HCT116 (cell line): Measurements from ENCODE around the gene FBXL4. TPM values are rescaled to one million over a fixed set of nuclear protein-coding genes. Genes with fewer than 3 reads are reported as not detected.

Experiments used
- ATAC-seq: fragments of 200-7000 bp; cut with Tn5 transposase; 2 replicates; pipeline ENCODE4 v1.9.1; 2020; ENCODE audit warnings: mild to moderate bottlenecking, moderate library complexity
- BruUV-seq: library from RNA; stranded (reverse); fragments of 400-500 nt; replicated peaks from 2 replicates; lab custom pipeline; 2021; lab: Mats Ljungman, UMichigan
- CTCF ChIA-PET: fragments of 300-600 bp; sonication (Branson Sonifier 250); formaldehyde crosslinking; loops from one replicate; lab custom pipeline; 2021; ENCODE audit warnings: antibody characterized with exemption; lab: Charles Lee
- POLR2A ChIA-PET: fragments of 300-600, 350-600 bp; sonication (Branson Sonifier 250); formaldehyde crosslinking; loops from one replicate; lab custom pipeline; 2021; ENCODE audit warnings: antibody characterized with exemption; lab: Charles Lee
- RAD21 ChIA-PET, 2 experiments: fragments of 300-600 bp; sonication (Branson Sonifier 250); formaldehyde crosslinking; loops; one replicate each; lab custom pipeline; 2023; ENCODE audit warnings: low total read pairs in 2 of 2; ENCODE audit not compliant: uncharacterized antibody in 2 of 2, unreplicated experiment in 2 of 2, low non-redundant PET in 1 of 2; lab: Charles Lee
- DNase-seq: peaks from one replicate; pipeline ENCODE4 v3.0.0-alpha.2; 2010; ENCODE audit warnings: low read depth, low spot score
- H2AFZ ChIP-seq: fragments of 200-600 bp; shearing (Covaris generic), sonication (generic); 2 replicates; pipeline ENCODE4 v1.6.1; 2017; ENCODE audit warnings: low read depth, mixed run types, mixed read lengths, antibody characterized with exemption, low read length; ENCODE audit not compliant: poor library complexity, severe bottlenecking
- H3K27ac ChIP-seq: 2 replicates; pipeline ENCODE4 v1.5.1; 2012; ENCODE audit warnings: low read depth, low read length
- H3K27me3 ChIP-seq: fragments of 200-600 bp; sonication (generic); 2 replicates; pipeline ENCODE4 v1.6.1; 2016; ENCODE audit warnings: mixed run types, low read length, mixed read lengths; ENCODE audit not compliant: insufficient read depth
- H3K36me3 ChIP-seq, 2 experiments: fragments of 200-500 bp in 1 of 2; fragments of 200-600 bp in 1 of 2; sonication (Bioruptor generic) in 1 of 2; sonication (generic) in 1 of 2; 2 replicates each; pipeline versions ENCODE4 v1.5.1 to v1.6.1; 2014 to 2016; ENCODE audit warnings: low read length in 2 of 2, inconsistent platforms in 1 of 2, mixed read lengths in 1 of 2, mixed run types in 1 of 2; ENCODE audit not compliant: insufficient read depth in 2 of 2, control insufficient read depth in 1 of 2
- H3K4me1 ChIP-seq, 2 experiments: fragments of 200-600 bp in 1 of 2; sonication (generic) in 1 of 2; 2 replicates each; pipeline versions ENCODE4 v1.5.1 to v1.6.1; 2012 to 2017; ENCODE audit warnings: low read length in 2 of 2, inconsistent platforms in 1 of 2, mild to moderate bottlenecking in 1 of 2, mixed read lengths in 1 of 2, mixed run types in 1 of 2, moderate library complexity in 1 of 2; ENCODE audit not compliant: insufficient read depth in 2 of 2, control insufficient read depth in 1 of 2
- H3K4me2 ChIP-seq: fragments of 200-600 bp; sonication (generic); 2 replicates; pipeline ENCODE4 v1.6.1; 2017; ENCODE audit warnings: mixed run types, low read length, mixed read lengths
- H3K4me3 ChIP-seq, 2 experiments: fragments of 200-600 bp in 1 of 2; sonication (generic) in 1 of 2; replicated peaks in 1 of 2; 2 replicates each; pipeline ENCODE4 v1.5.1; 2011 to 2016; ENCODE audit warnings: low read length in 2 of 2, control low read depth in 1 of 2, low read depth in 1 of 2, mild to moderate bottlenecking in 1 of 2, mixed read lengths in 1 of 2, mixed run types in 1 of 2
- H3K79me2 ChIP-seq: fragments of 200-600 bp; sonication (generic); 2 replicates; pipeline ENCODE4 v1.6.1; 2017; ENCODE audit warnings: mild to moderate bottlenecking, mixed run types, low read length, moderate library complexity, mixed read lengths; ENCODE audit not compliant: insufficient read depth
- H3K9ac ChIP-seq: fragments of 200-600 bp; sonication (generic); 2 replicates; pipeline ENCODE4 v1.6.1; 2016; ENCODE audit warnings: low read length, mixed read lengths
- H3K9me2 ChIP-seq: fragments of 200-600 bp; sonication (generic), shearing (Covaris generic); 2 replicates; pipeline ENCODE4 v1.6.1; 2017; ENCODE audit warnings: mixed run types, mild to moderate bottlenecking, moderate library complexity; ENCODE audit not compliant: insufficient read depth
- H3K9me3 ChIP-seq, 2 experiments: fragments of 200-500 bp in 1 of 2; fragments of 200-600 bp in 1 of 2; sonication (Bioruptor generic) in 1 of 2; sonication (generic) in 1 of 2; 2 replicates each; pipeline ENCODE4 v1.6.1; 2014 to 2017; ENCODE audit warnings: low read length in 2 of 2, mixed read lengths in 2 of 2, inconsistent platforms in 1 of 2, low read depth in 1 of 2, mild to moderate bottlenecking in 1 of 2, mixed run types in 1 of 2, moderate library complexity in 1 of 2; ENCODE audit not compliant: control insufficient read depth in 1 of 2, insufficient read depth in 1 of 2
- H4K20me1 ChIP-seq: fragments of 200-600 bp; sonication (generic), shearing (Covaris generic); 2 replicates; pipeline ENCODE4 v1.6.1; 2017; ENCODE audit warnings: mixed run types, mild to moderate bottlenecking, moderate library complexity; ENCODE audit not compliant: insufficient read depth
- CBX3 ChIP-seq: IDR thresholded peaks from 2 replicates; pipeline ENCODE4 v1.6.1; 2012; ENCODE audit warnings: low read depth
- EGR1 ChIP-seq: IDR thresholded peaks from 2 replicates; pipeline ENCODE4 v1.6.1; 2012; ENCODE audit warnings: low read depth
- EZH2 ChIP-seq: fragments of 200-600 bp; sonication (generic); IDR thresholded peaks from 2 replicates; pipeline ENCODE4 v1.6.1; 2017; ENCODE audit warnings: antibody characterized with exemption, mixed run types
- JUND ChIP-seq: IDR thresholded peaks from 2 replicates; pipeline ENCODE4 v1.6.1; 2012
- MAX ChIP-seq: IDR thresholded peaks from 2 replicates; pipeline ENCODE4 v1.6.1; 2012
- POLR2A ChIP-seq: IDR thresholded peaks from 2 replicates; pipeline ENCODE4 v1.7.0; 2011; ENCODE audit warnings: borderline replicate concordance; ENCODE audit not compliant: insufficient read depth, insufficient read length; ENCODE audit errors: extremely low read depth
- POLR2AphosphoS5 ChIP-seq: IDR thresholded peaks from 2 replicates; pipeline ENCODE4 v1.6.1; 2011; ENCODE audit warnings: mild to moderate bottlenecking, low read depth, low read length, moderate library complexity
- RAD21 ChIP-seq: IDR thresholded peaks from 2 replicates; pipeline ENCODE4 v1.6.1; 2012; ENCODE audit warnings: low read depth, mild to moderate bottlenecking
- REST ChIP-seq: IDR thresholded peaks from 2 replicates; pipeline ENCODE4 v1.6.1; 2012; ENCODE audit warnings: low read depth
- SRF ChIP-seq: IDR thresholded peaks from 2 replicates; pipeline ENCODE4 v1.6.1; 2012; ENCODE audit warnings: low read depth
- TCF7L2 ChIP-seq: IDR thresholded peaks from 2 replicates; pipeline ENCODE4 v1.7.0; 2011; ENCODE audit warnings: borderline replicate concordance, inconsistent platforms; ENCODE audit not compliant: insufficient read depth, insufficient read length; ENCODE audit errors: extremely low read depth
- YY1 ChIP-seq: IDR thresholded peaks from 2 replicates; pipeline ENCODE4 v1.6.1; 2011; ENCODE audit warnings: low read length, low read depth, moderate library complexity, mild to moderate bottlenecking; ENCODE audit not compliant: insufficient replicate concordance; ENCODE audit errors: extremely low read depth
- ZFX ChIP-seq: fragments of 450-650 bp; IDR thresholded peaks from 2 replicates; pipeline ENCODE4 v1.6.1; 2017
- ZNF274 ChIP-seq: fragments of 200-500 bp; sonication (Bioruptor generic); IDR thresholded peaks from 2 replicates; pipeline ENCODE4 v1.6.1; 2014; ENCODE audit warnings: mild to moderate bottlenecking, low read depth, low read length, inconsistent platforms
- intact Hi-C: fragments of 100-400 bp; cut with micrococcal nuclease; formaldehyde crosslinking; loops from 2 replicates; pipeline ENCODE4 v1.10.0; 2022
- total RNA-seq: library from RNA; stranded (reverse); gene quantifications from one replicate; pipeline ENCODE4 v1.2.1, GENCODE V29; 2021; ENCODE audit not compliant: unreplicated experiment
- TF ChIP-seq, protein P1 (sequence below): IDR thresholded peaks from 2 replicates; pipeline ENCODE4 v1.6.1; 2011; ENCODE audit warnings: mild to moderate bottlenecking, low read length, moderate library complexity; ENCODE audit not compliant: insufficient replicate concordance; ENCODE audit errors: extremely low read depth
- TF ChIP-seq, protein P2 (sequence below): IDR thresholded peaks from 2 replicates; pipeline ENCODE4 v1.6.1; 2012
- TF ChIP-seq, protein P3 (sequence below), 3 experiments: fragments of 200-600 bp in 1 of 3; sonication (generic) in 1 of 3; IDR thresholded peaks in 2 of 3; conservative IDR thresholded peaks in 1 of 3; 2 replicates each; pipeline ENCODE4 v1.5.1; 2012 to 2017; ENCODE audit warnings: low read depth in 2 of 3, low read length in 2 of 3, antibody characterized with exemption in 1 of 3, borderline replicate concordance in 1 of 3, control low read depth in 1 of 3, mild to moderate bottlenecking in 1 of 3, mixed read lengths in 1 of 3, mixed run types in 1 of 3, moderate library complexity in 1 of 3; ENCODE audit not compliant: insufficient read depth in 1 of 3

Gene FBXL4
- total RNA-seq, 1 experiment from 2014 or later: 15.7 TPM

- TF ChIP-seq, protein P1, sequence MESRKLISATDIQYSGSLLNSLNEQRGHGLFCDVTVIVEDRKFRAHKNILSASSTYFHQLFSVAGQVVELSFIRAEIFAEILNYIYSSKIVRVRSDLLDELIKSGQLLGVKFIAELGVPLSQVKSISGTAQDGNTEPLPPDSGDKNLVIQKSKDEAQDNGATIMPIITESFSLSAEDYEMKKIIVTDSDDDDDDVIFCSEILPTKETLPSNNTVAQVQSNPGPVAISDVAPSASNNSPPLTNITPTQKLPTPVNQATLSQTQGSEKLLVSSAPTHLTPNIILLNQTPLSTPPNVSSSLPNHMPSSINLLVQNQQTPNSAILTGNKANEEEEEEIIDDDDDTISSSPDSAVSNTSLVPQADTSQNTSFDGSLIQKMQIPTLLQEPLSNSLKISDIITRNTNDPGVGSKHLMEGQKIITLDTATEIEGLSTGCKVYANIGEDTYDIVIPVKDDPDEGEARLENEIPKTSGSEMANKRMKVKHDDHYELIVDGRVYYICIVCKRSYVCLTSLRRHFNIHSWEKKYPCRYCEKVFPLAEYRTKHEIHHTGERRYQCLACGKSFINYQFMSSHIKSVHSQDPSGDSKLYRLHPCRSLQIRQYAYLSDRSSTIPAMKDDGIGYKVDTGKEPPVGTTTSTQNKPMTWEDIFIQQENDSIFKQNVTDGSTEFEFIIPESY: no peak
- no peak for TF ChIP-seq REST
- TF ChIP-seq ZFX: no peak
- no peak for TF ChIP-seq CBX3
- no peak for TF ChIP-seq EGR1
- no peak for TF ChIP-seq EZH2
- no peak for TF ChIP-seq POLR2AphosphoS5
- no peak for TF ChIP-seq MAX
- TF ChIP-seq, protein P2, sequence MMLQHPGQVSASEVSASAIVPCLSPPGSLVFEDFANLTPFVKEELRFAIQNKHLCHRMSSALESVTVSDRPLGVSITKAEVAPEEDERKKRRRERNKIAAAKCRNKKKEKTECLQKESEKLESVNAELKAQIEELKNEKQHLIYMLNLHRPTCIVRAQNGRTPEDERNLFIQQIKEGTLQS: no peak
- no peak for TF ChIP-seq JUND
- no peak for TF ChIP-seq TCF7L2
- no peak for TF ChIP-seq ZNF274
- no peak for TF ChIP-seq YY1
- TF ChIP-seq POLR2A: no peak
- TF ChIP-seq SRF: no peak
- TF ChIP-seq, protein P3, sequence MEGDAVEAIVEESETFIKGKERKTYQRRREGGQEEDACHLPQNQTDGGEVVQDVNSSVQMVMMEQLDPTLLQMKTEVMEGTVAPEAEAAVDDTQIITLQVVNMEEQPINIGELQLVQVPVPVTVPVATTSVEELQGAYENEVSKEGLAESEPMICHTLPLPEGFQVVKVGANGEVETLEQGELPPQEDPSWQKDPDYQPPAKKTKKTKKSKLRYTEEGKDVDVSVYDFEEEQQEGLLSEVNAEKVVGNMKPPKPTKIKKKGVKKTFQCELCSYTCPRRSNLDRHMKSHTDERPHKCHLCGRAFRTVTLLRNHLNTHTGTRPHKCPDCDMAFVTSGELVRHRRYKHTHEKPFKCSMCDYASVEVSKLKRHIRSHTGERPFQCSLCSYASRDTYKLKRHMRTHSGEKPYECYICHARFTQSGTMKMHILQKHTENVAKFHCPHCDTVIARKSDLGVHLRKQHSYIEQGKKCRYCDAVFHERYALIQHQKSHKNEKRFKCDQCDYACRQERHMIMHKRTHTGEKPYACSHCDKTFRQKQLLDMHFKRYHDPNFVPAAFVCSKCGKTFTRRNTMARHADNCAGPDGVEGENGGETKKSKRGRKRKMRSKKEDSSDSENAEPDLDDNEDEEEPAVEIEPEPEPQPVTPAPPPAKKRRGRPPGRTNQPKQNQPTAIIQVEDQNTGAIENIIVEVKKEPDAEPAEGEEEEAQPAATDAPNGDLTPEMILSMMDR (IDR thresholded peaks at IDR 0.05 in 2 of 3, conservative IDR thresholded peaks at IDR 0.05 in 1 of 3; ENCODE audit: borderline replicate concordance in 1 of 3, insufficient read depth in 1 of 3, low read depth in 2 of 3, low read length in 2 of 3): no peak
- no peak for TF ChIP-seq RAD21
- DNase-seq (no peak), ATAC-seq (no peak)
- intact Hi-C loops: no loop called here
- Histone ChIP-seq H3K9ac (no peak overlapping the region), H3K27ac (no peak overlapping the region), H3K79me2 (no peaks in the 10 kb centered on the region), H3K4me2 (no peak overlapping the region), H3K27me3 (peaks cover 17% of the 10 kb centered on the region), H2AFZ (no peak overlapping the region), H3K9me3 (no peaks in the 10 kb centered on the region), H3K4me3 (no peak overlapping the region), H3K4me1 (no peaks in the 10 kb centered on the region), H3K36me3 (no peaks in the 10 kb centered on the region), H4K20me1 (no peaks in the 10 kb centered on the region), H3K9me2 (no peaks in the 10 kb centered on the region)
- no TSS peak for BruUV-seq
- ChIA-PET RAD21 (no interaction called here), POLR2A (no interaction called here), CTCF (no interaction called here)
Observed at GRCh38 chr6:98974309-98974708, 26.6 kb upstream of the FBXL4 start.
